ENCODE data around the gene ACOXL. TPM values are rescaled to one million over a fixed set of nuclear protein-coding genes. Genes with fewer than 3 reads are reported as not detected.

Gene ACOXL
- total RNA-seq, 4 donors from 2014 or later: 0.64 TPM; not detected in 3

DNA sequence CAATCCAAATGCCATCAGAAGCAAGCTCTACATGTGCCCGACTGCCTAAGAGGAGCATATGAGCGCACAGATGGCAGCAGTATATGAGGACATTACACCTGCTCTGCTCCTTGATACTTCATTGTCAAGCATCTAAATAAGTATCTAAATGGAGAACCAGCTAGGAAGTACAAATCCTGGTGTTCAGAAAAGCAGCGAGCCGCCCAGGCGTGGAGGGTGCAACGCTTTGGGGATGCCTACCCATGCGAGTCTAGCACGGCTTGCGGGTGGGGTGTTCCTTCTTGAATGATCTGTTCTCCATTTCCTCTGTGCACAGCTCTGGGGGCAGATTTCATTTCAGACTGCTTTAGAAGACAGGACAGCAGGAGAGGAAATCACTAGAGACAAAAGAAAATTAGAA lies 325.3 kb downstream of the ACOXL start:
- WGBS: 83% methylated on average over 9 of the region's 9 CpGs
- Histone ChIP-seq H3K9me3 (no peaks in the 10 kb centered on the region), H3K27me3 (no peaks in the 10 kb centered on the region), H3K4me1 (no peaks in the 10 kb centered on the region), H3K36me3 (no peaks in the 10 kb centered on the region), H3K27ac (no peak overlapping the region), H3K4me3 (no peak overlapping the region)
- DNase-seq (ENCODE audit: low spot score in 2 of 2): no peak
- TF ChIP-seq POLR2A (IDR thresholded peaks at IDR 0.05) (no peak), POLR2AphosphoS5 (IDR thresholded peaks at IDR 0.05) (no peak), EP300 (IDR thresholded peaks at IDR 0.05) (no peak)
- TF ChIP-seq, protein P1, sequence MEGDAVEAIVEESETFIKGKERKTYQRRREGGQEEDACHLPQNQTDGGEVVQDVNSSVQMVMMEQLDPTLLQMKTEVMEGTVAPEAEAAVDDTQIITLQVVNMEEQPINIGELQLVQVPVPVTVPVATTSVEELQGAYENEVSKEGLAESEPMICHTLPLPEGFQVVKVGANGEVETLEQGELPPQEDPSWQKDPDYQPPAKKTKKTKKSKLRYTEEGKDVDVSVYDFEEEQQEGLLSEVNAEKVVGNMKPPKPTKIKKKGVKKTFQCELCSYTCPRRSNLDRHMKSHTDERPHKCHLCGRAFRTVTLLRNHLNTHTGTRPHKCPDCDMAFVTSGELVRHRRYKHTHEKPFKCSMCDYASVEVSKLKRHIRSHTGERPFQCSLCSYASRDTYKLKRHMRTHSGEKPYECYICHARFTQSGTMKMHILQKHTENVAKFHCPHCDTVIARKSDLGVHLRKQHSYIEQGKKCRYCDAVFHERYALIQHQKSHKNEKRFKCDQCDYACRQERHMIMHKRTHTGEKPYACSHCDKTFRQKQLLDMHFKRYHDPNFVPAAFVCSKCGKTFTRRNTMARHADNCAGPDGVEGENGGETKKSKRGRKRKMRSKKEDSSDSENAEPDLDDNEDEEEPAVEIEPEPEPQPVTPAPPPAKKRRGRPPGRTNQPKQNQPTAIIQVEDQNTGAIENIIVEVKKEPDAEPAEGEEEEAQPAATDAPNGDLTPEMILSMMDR (IDR thresholded peaks at IDR 0.05): no peak

DNA sequence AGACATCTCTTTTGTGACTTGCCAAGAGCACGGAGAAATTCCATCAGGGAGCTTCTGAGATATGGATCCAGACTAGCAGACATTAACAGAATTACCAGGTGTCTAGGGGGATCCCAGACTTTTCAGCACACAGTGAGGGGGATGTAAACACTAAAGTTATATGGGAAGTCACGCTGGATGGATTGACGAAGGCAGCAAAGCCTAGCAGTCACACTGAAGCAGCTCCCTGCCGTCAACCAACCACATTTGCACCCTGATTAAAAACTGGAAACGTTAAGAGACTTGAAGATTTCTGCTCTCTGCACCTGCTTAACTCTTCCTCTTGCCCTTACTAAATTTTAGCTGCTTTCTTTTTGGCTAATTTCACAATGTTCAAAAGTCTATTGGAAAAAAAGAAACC lies 325.9 kb downstream of the ACOXL start:
- 69% methylated on average over 5 of the region's 5 CpGs for WGBS
- Histone ChIP-seq H3K4me1 (no peaks in the 10 kb centered on the region), H3K27ac (no peak overlapping the region), H3K4me3 (no peak overlapping the region), H3K36me3 (no peaks in the 10 kb centered on the region), H3K27me3 (no peaks in the 10 kb centered on the region), H3K9me3 (no peaks in the 10 kb centered on the region)
- DNase-seq (ENCODE audit: low spot score in 2 of 2): no peak
- TF ChIP-seq, protein P1 (IDR thresholded peaks at IDR 0.05): no peak
- TF ChIP-seq POLR2A (IDR thresholded peaks at IDR 0.05) (no peak), EP300 (IDR thresholded peaks at IDR 0.05) (no peak), POLR2AphosphoS5 (IDR thresholded peaks at IDR 0.05) (no peak)

GRCh38 chr2:111061191-111061590 lies 328.8 kb downstream of the ACOXL start:
- H3K9me3 ChIP-seq: no peaks in the 10 kb centered on the region
- H3K4me1 ChIP-seq: no peaks in the 10 kb centered on the region
- no peaks in the 10 kb centered on the region for H3K27me3 ChIP-seq
- TF ChIP-seq EP300 (IDR thresholded peaks at IDR 0.05) (no peak), POLR2AphosphoS5 (IDR thresholded peaks at IDR 0.05) (no peak), POLR2A (IDR thresholded peaks at IDR 0.05) (no peak)
- TF ChIP-seq, protein P1 (IDR thresholded peaks at IDR 0.05): no peak
- no peaks in the 10 kb centered on the region for H3K36me3 ChIP-seq
- H3K27ac ChIP-seq: no peak overlapping the region
- WGBS: 90% methylated on average over 1 of the region's 1 CpG
- no peak overlapping the region for H3K4me3 ChIP-seq
- DNase-seq (ENCODE audit: low spot score in 2 of 2): no peak

GRCh38 chr2:111062417-111062816 lies 330.0 kb downstream of the ACOXL start:
- H3K4me1 ChIP-seq: no peaks in the 10 kb centered on the region
- no peaks in the 10 kb centered on the region for H3K36me3 ChIP-seq
- TF ChIP-seq POLR2A (IDR thresholded peaks at IDR 0.05): no peak
- TF ChIP-seq POLR2AphosphoS5 (IDR thresholded peaks at IDR 0.05): no peak
- TF ChIP-seq, protein P1 (IDR thresholded peaks at IDR 0.05): no peak
- no peak for TF ChIP-seq EP300 (IDR thresholded peaks at IDR 0.05)
- WGBS: 31% methylated on average over 2 of the region's 2 CpGs
- DNase-seq (ENCODE audit: low spot score in 2 of 2): no peak
- no peaks in the 10 kb centered on the region for H3K9me3 ChIP-seq
- no peak overlapping the region for H3K27ac ChIP-seq
- H3K27me3 ChIP-seq: no peaks in the 10 kb centered on the region
- no peak overlapping the region for H3K4me3 ChIP-seq

DNA sequence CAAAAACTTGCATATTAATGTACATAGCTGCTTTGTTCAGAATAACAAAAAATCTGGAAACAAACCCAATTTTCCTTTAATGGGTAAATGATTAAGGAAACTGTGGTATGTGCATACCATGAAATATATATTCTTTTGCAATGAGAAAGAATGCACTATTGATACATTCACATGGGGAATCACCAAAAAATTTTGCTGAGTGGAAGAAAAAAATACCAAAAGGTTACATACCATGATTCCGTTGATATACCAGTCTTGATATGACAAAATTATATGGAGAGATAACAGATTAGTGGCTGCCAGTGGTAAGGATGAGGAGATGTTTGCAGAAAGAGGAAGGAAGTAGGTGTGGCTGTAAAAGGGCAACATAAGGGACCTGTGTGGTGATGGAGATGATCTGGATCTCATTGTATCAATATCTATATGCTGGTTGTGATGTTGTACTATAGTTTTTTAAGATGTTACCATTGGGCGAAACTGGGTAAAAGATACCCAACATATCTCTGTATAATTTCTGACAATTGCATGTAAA lies 333.8 kb downstream of the ACOXL start:
- Histone ChIP-seq H3K9me3 (no peaks in the 10 kb centered on the region), H3K4me1 (peaks cover 8% of the 10 kb centered on the region), H3K4me3 (no peak overlapping the region), H3K36me3 (no peaks in the 10 kb centered on the region), H3K27me3 (no peaks in the 10 kb centered on the region), H3K27ac (no peak overlapping the region)
- 85% methylated on average over 2 of the region's 2 CpGs for WGBS
- no peak for TF ChIP-seq POLR2A (IDR thresholded peaks at IDR 0.05)
- no peak for TF ChIP-seq POLR2AphosphoS5 (IDR thresholded peaks at IDR 0.05)
- TF ChIP-seq, protein P1 (IDR thresholded peaks at IDR 0.05): no peak
- TF ChIP-seq EP300 (IDR thresholded peaks at IDR 0.05): no peak
- no peak for DNase-seq (ENCODE audit: low spot score in 2 of 2)
